ENCODE results near the gene HSD3B7.
A peak's percentile ranks its signal among the peaks of the same experiment; 100 is the strongest.

Gene HSD3B7

DNA sequence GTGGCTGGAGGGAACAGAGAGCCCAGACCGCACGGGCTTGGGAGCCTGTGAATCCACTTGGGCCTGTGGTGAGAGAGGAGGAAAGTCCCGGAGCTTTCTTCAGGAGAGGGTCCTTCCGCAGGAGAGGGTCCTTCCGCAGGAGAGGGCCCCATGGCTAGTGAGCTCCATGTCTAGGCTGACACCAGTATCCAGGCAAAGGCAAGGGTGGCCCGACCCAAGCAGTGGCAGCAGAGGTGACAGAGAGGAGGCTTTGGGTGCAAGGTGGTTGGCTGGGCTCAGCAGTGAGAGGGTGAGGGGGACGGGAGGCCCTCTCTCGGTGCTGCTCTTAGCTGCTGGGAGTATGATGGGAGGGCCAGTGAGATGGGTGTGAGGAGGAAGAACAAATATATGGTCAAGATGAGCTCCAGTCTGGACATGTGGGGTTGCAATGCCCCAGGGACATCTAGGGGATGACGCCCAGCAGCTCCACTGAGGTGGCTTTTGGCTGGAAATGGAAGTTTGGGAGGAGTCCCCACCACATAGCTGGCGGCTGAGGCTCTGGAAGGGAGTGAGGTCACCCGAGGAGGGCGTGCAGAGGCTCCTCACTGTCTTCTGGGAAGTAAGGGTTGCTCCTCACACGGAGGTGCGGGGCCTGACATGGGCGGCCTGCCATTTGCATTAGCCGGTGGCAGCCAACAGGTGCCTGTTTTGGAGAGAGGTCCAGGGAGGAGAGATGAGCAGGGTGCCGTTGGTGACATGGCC, 2.3 kb upstream of the HSD3B7 start:
- no peak for DNase-seq (ENCODE audit: low read depth in 3 of 3, low spot score in 1 of 3)

DNA sequence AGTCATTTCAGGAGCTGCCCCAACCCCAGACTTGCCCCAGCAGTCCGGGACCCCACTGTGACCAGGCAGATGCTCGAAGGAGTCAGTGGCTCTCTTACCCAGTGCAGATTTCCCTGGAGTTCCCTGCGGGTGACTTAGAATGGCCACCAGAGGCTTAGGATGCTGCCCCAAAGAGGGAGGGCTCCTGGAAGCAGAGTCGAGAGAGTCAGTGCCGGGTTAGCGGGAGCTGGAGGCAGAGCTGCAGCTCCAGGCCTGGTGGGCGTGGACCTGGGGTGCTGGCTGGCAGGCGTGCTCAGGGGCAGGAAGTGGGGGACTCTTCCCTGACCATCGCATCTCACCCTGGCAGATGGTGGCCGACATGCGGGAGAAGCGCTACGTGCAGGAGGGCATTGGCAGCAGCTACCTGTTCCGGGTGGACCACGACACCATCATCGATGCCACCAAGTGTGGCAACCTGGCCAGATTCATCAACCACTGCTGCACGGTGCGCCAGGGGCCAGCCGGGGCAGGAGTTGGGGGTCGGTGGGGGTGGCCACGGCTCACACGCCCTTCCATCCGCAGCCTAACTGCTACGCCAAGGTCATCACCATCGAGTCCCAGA, 1.6 kb upstream of the HSD3B7 start:
- DNase-seq (ENCODE audit: low read depth in 3 of 3, low spot score in 1 of 3), result no peak

DNA sequence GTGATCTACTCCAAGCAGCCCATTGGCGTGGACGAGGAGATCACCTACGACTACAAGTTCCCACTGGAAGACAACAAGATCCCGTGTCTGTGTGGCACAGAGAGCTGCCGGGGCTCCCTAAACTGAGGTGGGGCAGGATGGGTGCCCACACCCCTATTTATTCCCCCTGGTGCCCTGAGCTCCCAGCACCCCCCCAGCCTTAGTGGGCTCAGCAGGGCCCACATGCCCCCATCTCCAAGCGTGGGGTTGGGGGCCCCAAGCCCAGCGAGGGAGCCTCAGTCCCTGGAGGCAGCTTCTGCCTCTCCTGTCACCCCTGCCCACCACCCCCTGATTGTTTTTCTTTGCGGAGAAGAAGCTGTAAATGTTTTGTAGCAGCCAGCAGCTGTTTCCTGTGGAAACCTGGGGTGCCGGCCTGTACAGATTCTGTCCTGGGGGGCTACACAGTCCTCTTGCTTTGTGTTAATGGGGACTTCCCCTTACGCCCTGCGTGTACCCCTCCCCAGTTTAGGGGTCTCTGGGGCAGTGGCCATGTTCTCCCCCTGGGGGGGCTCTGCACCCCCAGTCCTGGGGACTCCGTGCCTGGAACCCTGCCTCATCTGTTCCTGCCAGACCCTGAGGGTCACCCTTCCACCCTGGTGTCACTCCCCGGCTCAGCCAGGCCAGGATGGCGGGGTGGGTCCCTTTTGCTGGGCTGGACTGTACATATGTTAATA, 953 bp upstream of the HSD3B7 start:
- DNase-seq (ENCODE audit: low read depth in 3 of 3, low spot score in 1 of 3), result no peak

DNA sequence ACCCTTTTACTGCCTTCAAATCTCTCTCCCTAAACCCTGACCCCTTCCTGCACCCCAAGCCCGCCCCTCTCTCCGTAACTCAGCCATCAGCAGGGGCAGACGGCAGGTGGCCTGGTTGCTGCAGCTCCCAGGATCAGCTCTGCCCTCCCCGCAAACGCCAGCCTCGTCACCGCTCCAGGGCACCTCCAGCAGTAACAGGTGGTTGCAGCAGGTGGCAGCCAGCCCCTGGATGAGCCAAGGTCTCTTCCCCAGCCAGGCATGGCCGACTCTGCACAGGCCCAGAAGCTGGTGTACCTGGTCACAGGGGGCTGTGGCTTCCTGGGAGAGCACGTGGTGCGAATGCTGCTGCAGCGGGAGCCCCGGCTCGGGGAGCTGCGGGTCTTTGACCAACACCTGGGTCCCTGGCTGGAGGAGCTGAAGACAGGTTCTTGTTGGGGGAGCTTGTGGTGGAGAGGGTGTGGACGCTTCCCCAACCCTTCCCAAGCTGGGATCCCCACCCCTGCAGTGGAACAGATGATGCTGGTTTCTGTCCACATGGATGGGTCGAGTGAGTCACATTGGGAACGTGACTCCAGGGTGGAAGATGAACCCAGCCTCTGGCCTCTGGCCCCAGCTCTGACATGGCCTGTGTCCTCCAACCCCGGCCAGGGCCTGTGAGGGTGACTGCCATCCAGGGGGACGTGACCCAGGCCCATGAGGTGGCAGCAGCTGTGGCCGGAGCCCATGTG, 558 bp downstream of the HSD3B7 start:
- no peak for DNase-seq (ENCODE audit: low read depth in 3 of 3, low spot score in 1 of 3)

DNA sequence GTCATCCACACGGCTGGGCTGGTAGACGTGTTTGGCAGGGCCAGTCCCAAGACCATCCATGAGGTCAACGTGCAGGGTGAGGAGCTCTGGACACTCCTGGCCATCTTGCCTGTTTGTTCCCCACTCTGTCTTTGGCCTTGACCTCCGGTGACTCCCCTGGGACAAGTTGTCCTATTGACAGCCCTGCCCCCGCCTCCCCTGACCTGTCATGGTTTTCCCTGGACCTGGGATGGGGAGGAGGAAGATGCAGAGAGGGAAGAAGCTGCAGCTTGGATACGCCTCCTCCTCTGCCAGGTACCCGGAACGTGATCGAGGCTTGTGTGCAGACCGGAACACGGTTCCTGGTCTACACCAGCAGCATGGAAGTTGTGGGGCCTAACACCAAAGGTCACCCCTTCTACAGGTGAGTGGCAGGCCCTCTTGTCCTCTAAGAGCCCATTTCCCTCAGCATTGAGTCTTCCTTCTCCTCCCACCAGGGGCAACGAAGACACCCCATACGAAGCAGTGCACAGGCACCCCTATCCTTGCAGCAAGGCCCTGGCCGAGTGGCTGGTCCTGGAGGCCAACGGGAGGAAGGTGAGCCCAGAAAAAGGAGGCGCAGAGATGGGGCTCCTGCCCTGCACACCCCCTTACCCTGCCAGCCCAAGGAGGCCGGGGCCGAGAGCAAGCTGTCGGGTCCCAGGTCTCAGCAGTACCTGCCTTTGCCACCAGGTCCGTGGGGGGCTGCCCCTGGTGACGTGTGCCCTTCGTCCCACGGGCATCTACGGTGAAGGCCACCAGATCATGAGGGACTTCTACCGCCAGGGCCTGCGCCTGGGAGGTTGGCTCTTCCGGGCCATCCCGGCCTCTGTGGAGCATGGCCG, 1.4 kb downstream of the HSD3B7 start:
- no peak for DNase-seq (ENCODE audit: low read depth in 3 of 3, low spot score in 1 of 3)

DNA sequence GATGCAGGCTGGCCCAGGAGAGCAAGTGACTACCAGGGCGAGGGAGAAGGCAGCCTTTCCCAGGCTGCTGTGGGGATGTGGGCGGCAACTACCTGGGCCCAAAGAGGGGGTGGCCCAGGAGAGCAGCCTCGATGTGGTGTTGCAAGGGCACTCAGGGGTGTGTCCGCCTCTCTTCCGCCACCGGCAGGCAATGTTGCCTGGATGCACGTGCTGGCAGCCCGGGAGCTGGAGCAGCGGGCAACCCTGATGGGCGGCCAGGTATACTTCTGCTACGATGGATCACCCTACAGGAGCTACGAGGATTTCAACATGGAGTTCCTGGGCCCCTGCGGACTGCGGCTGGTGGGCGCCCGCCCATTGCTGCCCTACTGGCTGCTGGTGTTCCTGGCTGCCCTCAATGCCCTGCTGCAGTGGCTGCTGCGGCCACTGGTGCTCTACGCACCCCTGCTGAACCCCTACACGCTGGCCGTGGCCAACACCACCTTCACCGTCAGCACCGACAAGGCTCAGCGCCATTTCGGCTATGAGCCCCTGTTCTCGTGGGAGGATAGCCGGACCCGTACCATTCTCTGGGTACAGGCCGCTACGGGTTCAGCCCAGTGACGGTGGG, 2.7 kb downstream of the HSD3B7 start:
- DNase-seq (ENCODE audit: low read depth in 3 of 3, low spot score in 1 of 3), result no peak

DNA sequence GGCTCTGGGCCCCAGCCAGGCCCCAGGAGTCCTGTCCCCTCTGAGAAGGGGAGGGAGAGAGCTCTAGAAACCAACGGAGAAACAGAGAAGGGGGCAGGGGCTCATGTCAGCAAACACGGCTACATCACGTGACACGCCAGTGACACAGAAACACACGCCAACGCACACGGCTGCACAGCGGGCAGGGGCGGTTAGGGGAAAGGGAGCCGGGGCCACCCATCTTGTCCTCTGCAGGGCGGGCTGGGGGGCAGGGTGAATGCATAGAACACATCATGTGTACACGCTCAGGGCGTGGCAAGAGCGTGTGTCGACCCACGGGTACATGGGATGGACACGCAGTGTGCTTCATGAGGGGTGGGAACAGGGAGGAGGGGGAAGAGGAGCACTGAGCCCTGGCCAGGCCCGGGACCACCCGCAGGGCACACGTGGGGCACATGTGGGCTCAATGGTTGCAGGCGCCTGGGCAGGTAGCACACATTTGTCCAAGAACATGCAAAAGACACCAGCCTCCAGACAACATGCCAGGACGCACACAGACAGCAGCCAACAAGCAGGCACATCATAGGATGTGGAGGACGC, 4.6 kb downstream of the HSD3B7 start:
- DNase-seq (ENCODE audit: low read depth in 3 of 3, low spot score in 1 of 3), result no peak

DNA sequence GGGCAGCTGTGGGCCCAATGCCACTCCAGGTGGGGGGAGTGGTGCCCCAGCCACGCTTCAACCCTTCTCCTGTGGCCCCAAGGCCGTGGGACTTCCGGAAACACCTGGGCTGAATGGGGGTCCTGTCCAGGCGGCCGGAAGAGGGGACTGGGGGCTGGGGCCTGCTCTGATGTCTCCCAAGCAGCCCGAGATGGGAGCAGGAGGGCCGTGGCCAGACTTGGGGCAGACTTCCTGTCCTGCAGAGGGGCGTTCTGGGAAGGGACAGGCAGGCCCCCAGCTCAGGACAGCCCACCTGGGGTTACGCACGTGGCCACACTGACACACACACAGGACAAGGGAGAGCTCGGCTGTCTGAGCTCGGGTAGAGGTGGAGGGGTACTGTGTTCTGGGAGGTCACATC, 5.1 kb downstream of the HSD3B7 start:
- no peak for DNase-seq (ENCODE audit: low read depth in 3 of 3, low spot score in 1 of 3)

DNA sequence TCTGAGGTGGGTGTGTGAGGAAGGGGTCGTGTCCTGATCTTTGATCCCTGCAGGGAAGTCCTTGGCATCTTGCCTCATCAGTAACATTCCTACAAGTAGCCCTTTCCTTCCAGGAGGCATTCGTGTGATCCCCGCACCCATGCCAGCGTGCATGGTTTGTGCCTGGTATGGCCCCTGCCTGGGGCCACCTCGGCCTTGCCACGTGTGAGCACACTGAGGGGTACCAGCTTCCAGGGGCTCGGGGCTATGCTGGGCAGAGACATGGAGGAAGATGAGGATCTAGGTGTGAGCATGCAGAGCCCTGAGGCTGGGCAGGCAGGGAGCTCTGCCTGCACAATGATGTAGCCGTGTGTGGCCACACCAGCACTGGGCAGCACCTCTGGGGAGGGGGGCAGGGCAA, 6.0 kb downstream of the HSD3B7 start:
- DNase-seq (ENCODE audit: low read depth in 3 of 3, low spot score in 1 of 3), result no peak

DNA sequence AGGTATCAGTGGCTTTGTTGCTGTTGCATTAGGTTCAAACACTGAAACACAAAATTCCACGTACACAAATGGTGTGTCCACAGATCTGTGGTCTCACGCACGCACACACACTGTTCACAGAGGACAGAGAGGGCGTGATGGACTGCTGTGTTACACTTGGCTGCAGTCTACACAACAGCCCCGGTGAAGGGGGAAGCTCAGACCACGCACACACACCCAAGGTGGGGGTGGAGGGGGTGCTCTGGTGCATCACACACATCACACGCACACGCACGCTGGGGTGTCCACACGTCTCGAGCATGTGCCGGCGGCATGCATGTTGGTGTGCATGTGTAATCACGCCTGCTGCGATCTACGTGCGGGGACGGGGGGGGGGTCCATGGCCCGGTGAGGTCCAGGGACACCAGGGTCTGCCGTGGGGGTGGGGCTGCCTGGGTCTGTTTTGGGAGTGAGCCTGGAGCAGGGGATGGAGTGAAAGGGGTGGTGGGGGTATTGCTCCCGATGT, 7.3 kb downstream of the HSD3B7 start:
- no peak for DNase-seq (ENCODE audit: low read depth in 3 of 3, low spot score in 1 of 3)

DNA sequence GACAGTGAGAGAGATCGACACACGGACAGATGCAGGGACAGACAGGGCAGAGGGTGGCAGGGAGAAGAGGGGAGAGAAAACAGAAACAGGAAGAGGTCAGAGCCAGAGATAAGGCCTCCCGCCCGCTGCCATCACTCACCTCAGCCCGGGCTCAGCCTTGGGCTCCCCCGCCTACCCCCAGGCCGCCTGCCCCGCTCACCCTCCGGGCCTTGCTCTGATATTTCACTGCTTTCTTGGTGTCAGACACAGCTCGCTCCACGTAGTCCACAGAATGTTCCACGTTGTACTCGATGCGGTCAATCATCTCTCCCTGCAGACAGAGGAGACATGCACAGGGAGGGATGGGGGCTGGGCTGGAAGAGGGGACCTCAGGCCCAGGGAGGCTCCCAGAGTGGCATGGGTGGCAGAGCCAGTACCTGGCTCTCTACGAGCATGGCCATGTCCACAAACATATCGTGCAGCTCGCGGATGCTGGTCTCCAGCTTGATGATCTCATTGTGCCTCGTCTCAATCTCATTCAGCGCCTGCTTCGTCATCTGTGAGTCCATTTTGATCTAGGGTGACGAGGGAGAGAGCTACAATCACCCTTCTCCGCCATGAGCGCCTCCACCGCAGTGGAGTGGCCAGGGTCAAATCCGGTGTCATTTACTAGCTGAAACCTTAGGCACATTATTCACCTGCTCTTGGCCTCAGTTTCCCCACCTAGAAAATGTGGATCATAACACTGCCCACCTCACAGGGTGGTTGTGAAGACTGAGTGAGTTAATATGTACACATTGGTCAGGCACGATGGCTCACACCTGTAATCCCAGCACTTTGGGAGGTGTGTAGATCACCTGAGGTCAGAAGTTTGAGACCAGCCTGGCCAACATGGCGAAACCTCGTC, 8.2 kb downstream of the HSD3B7 start:
- no peak for DNase-seq (ENCODE audit: low read depth in 3 of 3, low spot score in 1 of 3)

DNA sequence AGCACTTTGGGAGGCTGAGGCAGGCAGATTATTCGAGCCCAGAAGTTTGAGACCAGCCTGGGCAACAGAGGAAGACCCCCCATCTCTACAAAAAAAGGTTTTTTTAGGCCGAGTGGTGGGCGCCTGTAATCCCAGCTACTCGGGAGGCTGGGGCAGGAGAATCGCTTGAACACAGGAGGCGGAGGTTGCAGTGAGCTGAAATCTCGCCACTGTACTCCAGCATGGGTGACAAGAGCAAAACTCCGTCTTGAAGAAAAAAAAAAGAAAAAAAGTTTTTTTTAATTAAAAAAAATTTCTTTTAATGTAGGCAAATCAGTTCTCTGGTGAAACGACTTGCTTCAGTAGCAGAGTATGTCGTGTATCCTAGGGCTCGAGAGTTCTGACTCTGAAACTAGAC, 10.9 kb downstream of the HSD3B7 start:
- no peak for DNase-seq (ENCODE audit: low read depth in 3 of 3, low spot score in 1 of 3)

DNA sequence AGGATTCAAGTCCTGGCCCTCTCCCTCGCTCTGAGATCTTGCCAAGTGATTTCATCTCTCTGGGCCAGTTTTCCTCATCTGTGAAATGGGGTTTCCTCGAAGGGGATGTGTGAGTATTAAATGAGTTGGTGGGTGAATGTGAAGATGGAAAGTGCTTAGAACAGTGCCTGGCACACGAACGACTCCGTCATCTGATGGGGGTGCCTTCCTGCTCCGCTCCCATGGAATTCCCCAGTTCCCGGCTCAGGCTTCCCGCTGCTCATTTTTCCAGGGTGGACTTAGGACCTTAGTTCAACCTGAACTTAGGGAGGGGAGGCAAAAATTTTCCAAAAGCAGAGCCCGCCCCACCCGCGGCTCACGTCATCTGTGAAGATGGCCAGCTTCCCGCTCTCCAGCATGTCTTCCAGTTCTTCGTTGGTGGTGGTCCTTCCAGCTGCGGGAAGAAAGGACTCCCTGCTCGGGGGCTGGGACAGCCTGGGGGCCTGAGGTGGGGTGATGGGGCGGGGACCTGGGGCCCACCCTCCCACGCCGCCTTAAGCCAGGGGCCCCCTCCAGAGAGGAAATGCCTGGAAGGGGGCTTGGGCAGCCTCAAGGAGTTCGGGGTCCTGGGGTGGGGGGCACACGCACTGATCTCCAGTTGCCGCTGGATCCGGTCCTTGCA, 11.4 kb downstream of the HSD3B7 start:
- no peak for DNase-seq (ENCODE audit: low read depth in 3 of 3, low spot score in 1 of 3)

DNA sequence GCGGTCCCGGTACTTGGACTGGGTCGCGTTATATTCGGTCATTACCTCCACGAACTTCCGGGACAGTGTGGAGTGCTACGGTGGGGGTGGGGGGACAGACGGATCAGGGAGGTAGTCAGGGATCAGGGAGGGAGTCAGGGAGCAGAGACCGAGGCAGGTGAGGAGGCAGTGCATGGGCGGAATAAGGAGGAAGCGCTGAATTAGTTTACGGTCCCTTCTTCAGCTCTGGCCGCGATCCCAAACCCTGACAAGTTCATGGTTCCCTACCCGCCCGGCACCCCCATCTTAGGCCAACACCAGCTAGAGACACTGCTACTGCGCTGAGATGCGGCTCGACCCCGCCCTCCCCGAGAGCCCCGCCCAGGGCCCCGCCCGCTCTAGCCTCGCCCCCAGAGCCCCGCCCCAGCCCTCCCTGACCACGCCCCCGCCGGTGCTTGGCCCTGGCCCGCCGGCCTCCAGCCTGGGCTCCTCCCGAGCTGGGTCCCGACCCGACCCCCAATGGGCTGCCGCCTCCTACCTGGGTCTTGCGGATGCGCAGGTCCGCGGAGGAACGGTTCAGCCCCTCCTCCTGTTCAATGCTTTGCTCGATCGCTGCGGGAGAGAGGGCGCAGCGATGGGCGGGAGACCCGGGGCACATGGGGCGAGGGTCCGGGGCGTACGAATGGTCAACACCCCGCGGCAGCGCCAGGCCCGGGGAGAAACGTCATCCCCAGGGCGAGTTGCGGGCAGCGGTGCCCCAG, 12.1 kb downstream of the HSD3B7 start:
- DNase-seq (ENCODE audit: low read depth in 3 of 3, low spot score in 1 of 3), result peak; percentile 51 to 80 (median 57)

DNA sequence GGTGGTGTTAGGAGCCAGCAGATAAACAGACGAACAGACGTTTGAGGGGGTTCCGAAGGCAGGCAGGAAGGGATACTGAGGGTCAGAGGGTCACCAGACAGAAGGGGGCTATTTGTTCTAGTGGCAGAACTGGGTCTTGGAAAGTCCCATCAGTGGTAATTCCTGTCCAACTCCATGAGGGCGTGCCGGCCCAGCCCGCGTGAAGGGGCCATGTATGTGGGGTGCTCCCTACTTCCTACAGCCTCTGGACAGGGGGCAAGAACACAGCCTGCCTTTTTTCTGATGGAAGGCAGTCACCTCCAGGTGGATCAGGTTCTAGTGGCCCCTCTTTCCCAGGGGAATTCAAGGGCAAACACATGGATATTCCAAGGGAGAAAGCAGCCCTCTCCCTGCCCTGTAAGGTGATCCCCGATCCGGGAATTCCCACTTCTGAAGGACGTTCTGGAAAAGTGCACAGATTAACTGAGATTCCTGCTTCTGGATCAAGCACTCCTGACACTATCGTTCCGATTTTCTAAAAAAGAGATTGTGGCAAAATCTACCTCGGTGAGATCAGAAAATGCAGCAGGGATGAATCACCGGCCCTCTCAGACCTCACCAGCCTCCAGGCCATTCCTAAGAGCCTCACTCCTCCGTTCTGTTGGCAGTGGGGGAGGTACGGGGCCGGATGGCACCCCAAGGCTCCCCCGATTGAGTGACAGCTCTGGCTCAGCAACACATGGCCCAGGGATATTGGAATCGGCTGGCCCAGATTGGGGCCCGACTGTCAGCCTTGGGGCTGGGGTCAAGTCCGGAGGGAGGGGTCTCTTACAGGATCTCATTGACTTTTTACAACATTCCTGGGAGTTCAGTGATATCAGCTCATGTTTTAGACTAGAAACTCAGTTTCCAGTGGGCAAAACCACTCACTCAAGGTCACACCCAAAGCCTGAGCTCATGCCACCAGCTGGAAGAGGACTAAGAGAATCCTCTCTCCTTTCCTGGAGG, 13.0 kb downstream of the HSD3B7 start:
- no peak for DNase-seq (ENCODE audit: low read depth in 3 of 3, low spot score in 1 of 3)

Measured in stimulated activated CD4-positive, alpha-beta T cell treated with anti-CD3 and anti-CD28 coated beads, TNF-alpha, amount 100 ng/mL, for 1 hour (primary cell).